GM12801 (cell line): ENCODE results near the gene TUBGCP4.

ENCODE experiments used
- CTCF ChIP-seq: IDR thresholded peaks from one replicate; pipeline ENCODE4 v1.5.1; 2011; ENCODE audit warnings: control low read depth; ENCODE audit not compliant: insufficient read length; ENCODE audit errors: extremely low read depth

TUBGCP4 gene

GRCh38 chr15:43370975-43371974 is at the start of gene TUBGCP4, which contains the start of gene ZSCAN29:
Gene TUBGCP4 (plus strand): TSS chr15:43371101. CDS start chr15:43371355, 254 bp downstream.
Gene ZSCAN29 (minus strand): TSS chr15:43371043. CDS start chr15:43369913, 1,130 bp downstream.
- TF ChIP-seq CTCF = no peak

GRCh38 chr15:43325039-43325684 is 45.7 kb upstream of the TUBGCP4 start:
- no peak for TF ChIP-seq CTCF

- no peak for TF ChIP-seq CTCF
Observed at GRCh38 chr15:43329217-43329959, 41.5 kb upstream of the TUBGCP4 start.

GRCh38 chr15:43329960-43330779 is 40.7 kb upstream of the TUBGCP4 start, which contains the start of gene LCMT2:
Gene LCMT2 (minus strand): TSS chr15:43330573. CDS start chr15:43330489, 84 bp downstream.
- TF ChIP-seq CTCF = no peak

GRCh38 chr15:43330780-43331087 is 40.2 kb upstream of the TUBGCP4 start:
- TF ChIP-seq CTCF = no peak

GRCh38 chr15:43346305-43346704 is 24.6 kb upstream of the TUBGCP4 start:
- no peak for TF ChIP-seq CTCF
